HG03469 (cell line): ENCODE data around the gene JTB.
"Not testable (repeated sequence)": the region's sequence is repeated elsewhere in the genome, so short reads cannot be mapped to it uniquely, and the experiment has no call there.

Experiments used
- ATAC-seq: cut with Tn5 transposase; IDR thresholded peaks from one replicate; pipeline ENCODE4 v1.9.1; 2021; ENCODE audit warnings: mild to moderate bottlenecking, moderate library complexity, moderate number of reproducible peaks; ENCODE audit not compliant: unreplicated experiment

The JTB gene

GRCh38 chr1:153977250-153978240 lies at the start of gene JTB:
Gene JTB (minus strand): TSS chr1:153977674. CDS start chr1:153977252, 422 bp downstream.
- peak; percentile 49 for ATAC-seq

DNA sequence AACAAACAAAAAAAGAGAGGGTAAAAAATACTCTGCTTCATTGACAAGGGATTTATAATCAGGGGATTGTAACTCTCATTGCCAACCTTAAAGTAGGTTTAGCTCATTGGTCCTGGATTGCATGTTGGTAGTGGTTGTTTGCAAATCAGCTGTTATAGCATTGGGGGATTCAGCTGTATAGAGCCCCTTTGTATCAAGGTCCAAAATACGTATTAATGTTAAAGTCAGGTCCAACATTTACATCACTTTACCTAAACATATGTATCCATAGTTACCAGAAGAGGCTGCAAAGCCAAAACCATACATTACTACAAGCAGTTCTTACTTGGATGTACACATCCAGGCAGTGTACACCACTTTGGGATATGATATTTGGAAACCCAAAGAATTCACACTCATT lies 42.5 kb upstream of the JTB start:
- no peak for ATAC-seq

GRCh38 chr1:154019269-154019668 lies 41.8 kb upstream of the JTB start:
- no peak for ATAC-seq

GRCh38 chr1:154014154-154014907 lies 36.9 kb upstream of the JTB start:
- ATAC-seq, result no peak

- not testable (repeated sequence) for ATAC-seq
Observed at GRCh38 chr1:154012543-154012942, 35.1 kb upstream of the JTB start.

- ATAC-seq, result no peak
Observed at GRCh38 chr1:154012129-154012528, 34.7 kb upstream of the JTB start.

DNA sequence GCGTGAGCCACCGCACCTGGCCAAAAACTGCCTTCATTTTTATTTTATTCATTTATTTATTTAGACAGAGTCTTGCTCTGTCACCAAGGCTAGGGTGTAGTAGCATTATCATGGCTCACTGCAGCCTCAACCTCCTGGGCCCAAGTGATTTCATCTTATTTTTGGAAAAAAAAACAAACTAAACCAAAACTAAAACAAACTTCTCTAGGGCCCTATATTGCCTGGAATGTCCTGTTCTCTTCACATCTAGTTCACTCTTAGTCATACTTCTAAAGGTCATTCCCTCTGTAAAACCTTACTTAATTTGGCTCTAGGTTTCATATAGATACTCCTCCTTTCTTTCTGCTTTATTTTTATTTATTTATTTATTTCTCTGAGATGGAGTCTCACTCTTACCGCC lies 28.7 kb upstream of the JTB start:
- no peak for ATAC-seq

GRCh38 chr1:154000420-154000819 lies 22.9 kb upstream of the JTB start:
- no peak for ATAC-seq

- ATAC-seq, result not testable (repeated sequence)
Observed at GRCh38 chr1:153996882-153997281, 19.4 kb upstream of the JTB start.

DNA sequence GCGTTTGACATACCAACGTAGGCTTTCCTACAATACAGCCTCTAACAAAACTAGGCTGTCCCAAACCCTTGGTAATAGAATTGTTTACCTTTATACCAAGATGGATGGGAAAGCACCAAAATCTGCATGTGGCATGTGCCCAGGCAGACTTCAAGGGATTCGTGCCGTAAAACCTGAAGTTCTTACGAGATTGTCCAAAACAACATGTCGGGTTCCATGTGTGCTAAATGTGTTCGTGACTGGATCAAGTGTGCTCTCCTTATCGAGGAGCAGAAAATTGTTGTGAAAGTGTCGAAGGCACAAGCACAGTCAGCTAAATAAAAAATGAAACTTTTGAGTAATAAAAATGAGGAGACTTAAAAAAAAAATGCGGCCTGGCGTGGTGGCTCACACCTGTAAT lies 18.2 kb upstream of the JTB start:
- no peak for ATAC-seq

DNA sequence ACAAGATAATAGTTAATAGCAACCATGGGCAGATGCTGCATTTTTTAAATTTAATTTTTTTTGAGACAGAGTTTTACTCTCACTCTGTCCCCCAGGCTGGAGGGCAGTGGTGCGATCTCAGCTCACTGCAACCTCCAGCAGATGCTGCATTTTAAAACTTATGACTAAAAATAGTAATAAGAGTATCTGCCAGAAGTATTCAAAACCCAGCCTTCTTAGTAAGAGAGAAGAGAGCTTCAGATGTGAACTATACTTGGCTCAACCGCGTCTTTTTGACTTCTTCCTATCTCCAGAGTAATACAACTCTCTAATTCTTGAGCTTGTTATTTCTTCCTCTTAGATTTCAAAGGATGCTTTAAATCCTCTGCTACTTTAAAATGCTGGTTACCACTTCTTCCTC lies 17.7 kb upstream of the JTB start:
- no peak for ATAC-seq

DNA sequence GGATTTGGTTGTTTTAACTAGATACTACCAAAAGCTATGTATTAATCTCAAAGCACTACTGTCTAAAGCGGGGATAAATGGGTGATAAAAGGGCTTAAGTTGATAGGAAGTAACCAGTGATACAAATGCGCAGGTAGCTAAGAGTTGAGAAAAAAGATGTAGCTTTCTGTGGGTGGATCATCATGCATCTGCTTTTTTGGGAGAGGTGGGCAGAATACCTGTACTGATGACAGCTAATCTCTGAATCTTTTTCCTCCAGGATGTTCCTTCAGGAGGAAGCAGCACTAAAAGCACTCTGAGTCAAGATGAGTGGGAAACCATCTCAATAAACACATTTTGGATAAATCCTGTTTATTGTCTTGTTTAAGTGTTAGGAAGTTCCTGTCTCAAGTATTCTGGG lies 14.3 kb upstream of the JTB start:
- ATAC-seq, result no peak

DNA sequence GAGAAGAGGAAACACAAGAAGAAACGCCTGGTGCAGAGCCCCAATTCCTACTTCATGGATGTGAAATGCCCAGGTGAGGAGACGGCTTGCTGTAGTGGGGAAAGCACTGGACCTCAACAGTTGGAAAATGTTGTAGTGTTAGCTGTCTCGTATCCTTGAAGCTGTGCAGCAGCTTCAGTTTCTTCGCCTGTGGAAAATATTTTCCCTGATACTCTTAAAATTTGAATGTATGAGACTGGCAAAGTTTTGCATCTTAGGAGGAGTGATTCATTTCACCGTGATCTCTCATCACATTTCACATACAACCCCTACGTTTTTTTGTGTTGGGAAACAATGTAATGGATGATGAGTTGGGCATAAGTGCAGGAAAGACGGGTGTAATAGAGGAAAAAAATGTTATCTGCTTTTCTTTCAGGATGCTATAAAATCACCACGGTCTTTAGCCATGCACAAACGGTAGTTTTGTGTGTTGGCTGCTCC lies 13.7 kb upstream of the JTB start:
- ATAC-seq, result no peak

DNA sequence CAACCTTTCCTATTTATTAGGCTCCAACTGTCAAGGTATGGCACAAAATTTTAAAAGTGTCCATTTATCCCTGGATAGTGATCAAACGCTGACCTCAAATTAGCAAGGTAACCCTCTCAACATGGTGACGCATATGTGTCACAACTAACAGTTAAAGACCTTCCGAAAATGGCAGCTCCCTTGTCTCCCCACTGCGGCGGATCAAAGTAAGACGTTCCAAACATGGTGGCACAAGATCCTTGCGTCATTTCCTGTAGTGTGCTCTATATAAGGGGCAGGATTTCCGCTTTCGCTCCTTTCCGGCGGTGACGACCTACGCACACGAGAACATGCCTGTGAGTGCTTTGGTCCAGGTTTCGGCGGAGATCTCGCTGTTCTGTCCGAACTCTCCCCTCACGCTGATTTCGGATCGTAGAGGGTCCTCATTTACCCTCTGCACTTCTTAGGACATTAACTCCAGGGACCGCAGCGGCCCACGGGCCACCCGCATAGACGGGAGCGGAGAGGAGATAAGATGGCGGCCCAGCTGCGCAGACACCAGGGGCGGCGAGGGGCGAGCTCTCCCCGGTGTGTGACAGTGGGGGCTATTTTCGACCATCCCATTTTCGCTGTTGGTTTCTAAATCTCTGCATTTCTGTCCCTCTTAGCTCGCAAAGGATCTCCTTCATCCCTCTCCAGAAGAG lies 13.1 kb upstream of the JTB start, which contains the start of gene RPS27:
RPS27 (plus strand) TSS at position 295 of the 683 bp plus-strand sequence; CDS start at position 330, 35 bp downstream.
- ATAC-seq, result peak; percentile 64

- ATAC-seq, result no peak
Observed at GRCh38 chr1:153987621-153988020, 10.1 kb upstream of the JTB start.

- ATAC-seq, result no peak
Observed at GRCh38 chr1:153985941-153986761, 8.7 kb upstream of the JTB start, which contains the start of gene RAB13. Gene RAB13 (minus strand): TSS chr1:153986339. CDS start chr1:153986236, 103 bp downstream.

- no peak for ATAC-seq
Observed at GRCh38 chr1:153985341-153985912, 8.0 kb upstream of the JTB start.

DNA sequence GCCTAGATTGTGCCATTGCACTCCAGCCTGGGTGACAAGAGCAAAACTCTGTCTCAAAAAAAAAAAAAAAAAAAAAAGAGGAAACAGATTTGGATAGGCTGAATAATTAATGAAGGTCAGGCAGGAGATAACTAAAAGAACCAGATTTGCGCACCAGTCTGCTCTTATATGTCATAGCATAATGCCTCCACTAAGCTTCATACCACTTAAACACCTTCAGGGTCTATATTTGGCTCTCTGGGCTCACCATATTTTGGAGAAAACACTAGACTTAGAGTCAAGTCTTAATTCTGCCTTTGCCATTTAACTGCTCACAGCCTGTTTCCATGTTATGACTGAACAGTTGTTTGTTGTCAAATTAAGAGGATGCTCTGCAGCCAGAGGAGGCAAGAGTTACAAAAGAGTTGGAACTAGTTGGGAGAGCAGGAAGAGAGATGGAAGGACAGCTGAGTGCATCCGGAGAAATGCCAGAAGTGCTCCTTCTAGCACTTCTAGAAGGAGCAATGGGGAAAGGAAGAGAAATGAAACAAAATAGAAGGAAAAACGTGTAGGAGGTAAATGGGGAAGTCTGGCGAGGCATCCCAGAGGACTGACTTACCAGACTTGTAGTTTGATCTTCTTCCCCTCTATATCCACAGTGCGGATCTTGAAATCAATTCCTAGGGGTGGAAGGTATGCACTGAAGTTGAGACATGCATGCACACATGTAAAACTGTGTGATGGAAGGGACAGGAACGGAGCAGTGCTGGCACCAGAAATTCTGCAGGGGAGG lies 6.8 kb upstream of the JTB start:
- ATAC-seq, result no peak

GRCh38 chr1:153981735-153982134 lies 4.3 kb upstream of the JTB start:
- not testable (repeated sequence) for ATAC-seq
